Measurements from ENCODE around the gene USP36. TPM values are rescaled to one million over a fixed set of nuclear protein-coding genes. Genes with fewer than 3 reads are reported as not detected.

USP36 gene
- total RNA-seq, 1 donor from 2014 or later, result 64.7 TPM

DNA sequence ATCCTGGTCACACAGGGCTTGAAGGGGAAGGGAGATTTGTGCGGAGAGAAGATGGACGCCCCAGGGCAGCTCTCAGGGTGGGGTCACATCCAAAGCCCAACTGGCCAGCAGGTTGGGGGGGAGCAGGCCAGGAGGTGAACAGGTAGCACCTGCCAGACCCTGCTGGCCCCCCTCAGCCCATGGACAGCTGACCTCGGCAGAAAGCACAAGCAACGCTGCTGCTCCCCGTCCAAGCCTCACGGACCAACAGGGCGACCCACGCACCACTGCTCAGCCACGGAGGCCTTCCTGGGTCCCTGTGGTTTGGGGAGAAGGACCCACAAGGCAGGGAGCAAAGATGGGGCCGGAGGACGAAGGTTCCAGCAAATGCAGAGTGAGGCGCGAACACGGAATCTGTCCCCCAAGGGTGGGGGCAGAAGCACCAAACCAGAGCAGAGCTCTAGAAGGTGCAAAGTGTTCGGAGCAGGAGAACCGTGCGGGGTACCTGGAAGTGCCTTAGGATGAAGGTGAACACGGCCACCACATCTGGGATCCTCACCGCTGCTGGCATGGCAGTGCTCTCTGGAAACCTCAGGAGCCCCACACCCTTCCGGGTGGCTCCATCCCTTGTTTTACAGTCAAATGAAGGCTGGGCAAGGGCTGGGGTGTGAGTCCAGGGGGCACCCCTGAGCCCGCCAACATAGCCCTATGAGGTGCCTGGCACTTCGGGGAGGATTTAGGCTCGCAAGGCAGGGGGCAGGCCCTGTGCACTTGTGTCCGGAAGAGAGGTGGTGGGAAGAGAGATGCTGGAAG is 44.5 kb upstream of the USP36 start:
- DNase-seq (ENCODE audit: low read depth), result no peak
- Histone ChIP-seq H3K36me3 (ENCODE audit: control insufficient read depth, insufficient read depth, low read length) (no peaks in the 10 kb centered on the region), H3K27me3 (ENCODE audit: control insufficient read depth, insufficient read depth, low read length) (no peaks in the 10 kb centered on the region), H3K4me3 (ENCODE audit: low read depth, low read length) (no peak overlapping the region)
- TF ChIP-seq CTCF (IDR thresholded peaks at IDR 0.05; ENCODE audit: insufficient read depth, low read length, poor library complexity, severe bottlenecking), result no peak

GRCh38 chr17:78884148-78884825 is 43.7 kb upstream of the USP36 start:
- no peak overlapping the region for H3K4me3 ChIP-seq (ENCODE audit: low read depth, low read length)
- no peak for DNase-seq (ENCODE audit: low read depth)
- TF ChIP-seq CTCF (IDR thresholded peaks at IDR 0.05; ENCODE audit: insufficient read depth, low read length, poor library complexity, severe bottlenecking), result no peak

DNA sequence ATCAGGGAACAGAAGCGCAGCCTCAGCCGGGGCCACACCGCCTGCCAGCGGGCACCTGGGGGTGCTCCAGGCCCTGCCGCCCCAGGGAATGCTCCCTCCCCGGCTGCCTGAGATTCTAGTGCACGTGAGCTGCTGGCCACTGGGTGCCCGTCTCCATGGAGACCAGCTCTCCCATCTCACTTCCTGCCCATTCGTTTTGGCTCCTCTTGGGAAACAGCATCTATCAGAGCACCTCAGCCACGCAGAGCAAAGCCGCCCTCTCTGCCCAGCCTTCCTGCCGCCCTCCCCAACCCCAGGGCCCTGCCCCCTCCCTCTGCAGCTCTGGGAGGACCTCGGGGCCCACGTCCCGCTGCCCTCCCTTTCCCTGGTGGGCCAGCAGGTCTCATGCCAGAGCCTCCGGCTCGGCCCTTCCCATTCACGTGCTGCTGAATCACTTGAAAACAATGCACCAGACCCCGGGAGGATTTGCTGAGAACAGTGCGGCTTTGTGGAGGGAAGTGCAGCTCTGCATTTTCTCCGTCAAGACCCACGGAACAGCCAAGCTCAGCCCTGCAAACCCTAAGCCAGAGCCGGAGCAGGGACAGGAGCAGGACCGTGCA is 43.0 kb upstream of the USP36 start:
- no peaks in the 10 kb centered on the region for H3K36me3 ChIP-seq (ENCODE audit: control insufficient read depth, insufficient read depth, low read length)
- DNase-seq (ENCODE audit: low read depth), result peak; percentile 93
- no peak overlapping the region for H3K4me3 ChIP-seq (ENCODE audit: low read depth, low read length)
- TF ChIP-seq CTCF (IDR thresholded peaks at IDR 0.05; ENCODE audit: insufficient read depth, low read length, poor library complexity, severe bottlenecking), result no peak
- H3K27me3 ChIP-seq (ENCODE audit: control insufficient read depth, insufficient read depth, low read length), result no peaks in the 10 kb centered on the region

More at GRCh38 chr17:78884148-78884825, 43.7 kb upstream of the USP36 start:
- Histone ChIP-seq H3K36me3 (ENCODE audit: control insufficient read depth, insufficient read depth, low read length) (no peaks in the 10 kb centered on the region), H3K27me3 (ENCODE audit: control insufficient read depth, insufficient read depth, low read length) (no peaks in the 10 kb centered on the region)

- no peaks in the 10 kb centered on the region for H3K36me3 ChIP-seq (ENCODE audit: control insufficient read depth, insufficient read depth, low read length)
- no peak overlapping the region for H3K4me3 ChIP-seq (ENCODE audit: low read depth, low read length)
- TF ChIP-seq CTCF (IDR thresholded peaks at IDR 0.05; ENCODE audit: insufficient read depth, low read length, poor library complexity, severe bottlenecking), result no peak
- peak; percentile 57 for DNase-seq (ENCODE audit: low read depth)
- H3K27me3 ChIP-seq (ENCODE audit: control insufficient read depth, insufficient read depth, low read length), result no peaks in the 10 kb centered on the region
These were observed 42.5 kb upstream of the USP36 start for GRCh38 chr17:78883089-78883532.

DNA sequence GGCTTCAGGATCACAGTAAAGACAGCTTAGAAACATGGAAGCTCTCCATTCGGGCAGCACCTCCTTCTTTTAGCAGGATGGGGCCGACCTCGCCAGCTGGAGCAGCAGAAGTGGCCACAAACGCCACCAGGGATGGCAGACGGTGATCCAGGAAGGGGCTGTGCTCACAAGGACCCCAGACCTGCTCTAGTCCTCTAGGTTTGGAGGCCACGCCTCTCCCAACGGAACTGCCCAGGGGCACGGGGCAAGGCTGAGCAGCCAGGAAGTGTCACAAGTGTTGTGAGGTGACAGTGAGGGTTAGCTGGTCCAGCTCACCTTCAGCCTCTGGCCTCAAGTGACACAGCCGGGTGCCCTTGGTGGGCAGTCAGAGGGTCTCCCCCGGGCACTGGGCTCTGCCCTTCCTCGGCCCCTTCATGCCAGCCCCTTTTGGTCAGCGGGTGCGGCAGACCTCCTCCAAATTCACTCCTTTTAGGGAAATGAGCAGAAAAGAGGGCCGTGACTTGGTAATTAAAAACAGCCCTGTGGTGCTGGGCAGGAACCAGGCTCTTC is 42.0 kb upstream of the USP36 start:
- TF ChIP-seq CTCF (IDR thresholded peaks at IDR 0.05; ENCODE audit: insufficient read depth, low read length, poor library complexity, severe bottlenecking), result no peak
- Histone ChIP-seq H3K27me3 (ENCODE audit: control insufficient read depth, insufficient read depth, low read length) (no peaks in the 10 kb centered on the region), H3K4me3 (ENCODE audit: low read depth, low read length) (no peak overlapping the region), H3K36me3 (ENCODE audit: control insufficient read depth, insufficient read depth, low read length) (no peaks in the 10 kb centered on the region)
- DNase-seq (ENCODE audit: low read depth), result no peak
